Cardiac fibroblast (primary cell): ENCODE data around the gene ASXL2.

Source experiments
- DNase-seq, 2 donors: peaks; one replicate each; pipeline versions ENCODE4 v3.0.0 to v3.0.0-alpha.2; 2010; ENCODE audit warnings: low read depth in 2 of 2
- H3K4me3 ChIP-seq, 2 donors: replicated peaks in 1 of 2; 1 replicate in 1 of 2; 2 replicates in 1 of 2; pipeline ENCODE4 v1.5.1; 2011; ENCODE audit warnings: low read depth in 2 of 2, low read length in 2 of 2, mild to moderate bottlenecking in 2 of 2, moderate library complexity in 1 of 2
- CTCF ChIP-seq: IDR thresholded peaks from one replicate; pipeline ENCODE4 v1.5.1; 2011; ENCODE audit warnings: low read depth, mild to moderate bottlenecking, low read length, inconsistent platforms

Gene ASXL2

GRCh38 chr2:25692737-25693445, 185.4 kb downstream of the ASXL2 start:
- no peak for DNase-seq
- TF ChIP-seq CTCF, result no peak

GRCh38 chr2:25692143-25692542, 186.1 kb downstream of the ASXL2 start:
- DNase-seq, result peak; percentile 52 to 53
- no peak overlapping the region for H3K4me3 ChIP-seq
- no peak for TF ChIP-seq CTCF

More at GRCh38 chr2:25692737-25693445, 185.4 kb downstream of the ASXL2 start:
- no peak overlapping the region for H3K4me3 ChIP-seq

GRCh38 chr2:25690058-25690457, 188.2 kb downstream of the ASXL2 start:
- peak; percentile 22 to 27 for DNase-seq
- TF ChIP-seq CTCF, result no peak
- H3K4me3 ChIP-seq, result no peak overlapping the region

- DNase-seq, result no peak
- H3K4me3 ChIP-seq, result no peak overlapping the region
- no peak for TF ChIP-seq CTCF
Observed at GRCh38 chr2:25688236-25688635, 190.1 kb downstream of the ASXL2 start.

- no peak for TF ChIP-seq CTCF
- no peak overlapping the region for H3K4me3 ChIP-seq
- no peak for DNase-seq
Observed at GRCh38 chr2:25685741-25686140, 192.5 kb downstream of the ASXL2 start.

- H3K4me3 ChIP-seq, result no peak overlapping the region
- DNase-seq, result no peak
- no peak for TF ChIP-seq CTCF
Observed at GRCh38 chr2:25684577-25685473, 193.5 kb downstream of the ASXL2 start.
